Stimulated activated naive CD8-positive, alpha-beta T cell treated with anti-CD3 and anti-CD28 coated beads, Interleukin-15, amount 100 ng/mL, for 72 hours (primary cell): ENCODE data around the gene RASL12.
"Not testable (repeated sequence)": the region's sequence is repeated elsewhere in the genome, so short reads cannot be mapped to it uniquely, and the experiment has no call there.

Experiments
- ATAC-seq: fragments of 150-1000 bp; cut with Tn5 transposase; 2 replicates; pipeline ENCODE4 v1.10.0; 2021; ENCODE audit warnings: mild to moderate bottlenecking, moderate library complexity
- DNase-seq, 2 donors: peaks; one replicate each; pipeline ENCODE4 v3.0.0; 2021 to 2022
- H3K27ac Mint-ChIP-seq, 2 donors: one replicate each; pipeline ENCODE4 v1.8.0; 2022; ENCODE audit warnings: mild to moderate bottlenecking in 2 of 2, mixed read lengths in 2 of 2, moderate library complexity in 2 of 2
- H3K27me3 Mint-ChIP-seq: one replicate; pipeline ENCODE4 v1.8.0; 2022; ENCODE audit warnings: mixed read lengths
- H3K4me1 Mint-ChIP-seq: one replicate; pipeline ENCODE4 v1.8.0; 2022; ENCODE audit warnings: mild to moderate bottlenecking, mixed read lengths
- H3K4me3 Mint-ChIP-seq, 2 donors: one replicate each; pipeline ENCODE4 v1.8.0; 2022; ENCODE audit warnings: mild to moderate bottlenecking in 2 of 2, mixed read lengths in 2 of 2, moderate library complexity in 1 of 2
- H3K9me3 Mint-ChIP-seq, 2 donors: one replicate each; pipeline ENCODE4 v1.8.0; 2022; ENCODE audit warnings: mixed read lengths in 2 of 2

RASL12 gene

GRCh38 chr15:65095747-65096104, 27.9 kb upstream of the RASL12 start:
- DNase-seq, result no peak
- no peak for ATAC-seq
- Mint-ChIP-seq H3K27ac (no peak overlapping the region), H3K4me3 (no peak overlapping the region), H3K4me1 (no peaks in the 10 kb centered on the region), H3K9me3 (no peaks in the 10 kb centered on the region), H3K27me3 (no peaks in the 10 kb centered on the region)

- DNase-seq (no peak), ATAC-seq (no peak)
- no peaks in the 10 kb centered on the region for H3K4me1 Mint-ChIP-seq
- H3K27ac Mint-ChIP-seq, result peak overlapping the region in 1 of 2 donors; percentile 78
- no peaks in the 10 kb centered on the region for H3K9me3 Mint-ChIP-seq
- H3K4me3 Mint-ChIP-seq, result no peak overlapping the region
- no peaks in the 10 kb centered on the region for H3K27me3 Mint-ChIP-seq
These were observed 27.4 kb upstream of the RASL12 start for GRCh38 chr15:65095011-65095746.

- H3K9me3 Mint-ChIP-seq, result no peaks in the 10 kb centered on the region
- no peaks in the 10 kb centered on the region for H3K4me1 Mint-ChIP-seq
- DNase-seq (no peak), ATAC-seq (no peak)
- H3K27me3 Mint-ChIP-seq, result no peaks in the 10 kb centered on the region
- H3K27ac Mint-ChIP-seq, result peak overlapping the region; percentile 60 to 84
- no peak overlapping the region for H3K4me3 Mint-ChIP-seq
These were observed 26.7 kb upstream of the RASL12 start for GRCh38 chr15:65094294-65094995.

- not testable (repeated sequence) for H3K27me3 Mint-ChIP-seq, DNase-seq, H3K4me3 Mint-ChIP-seq, H3K4me1 Mint-ChIP-seq, ATAC-seq, H3K9me3 Mint-ChIP-seq
- peak overlapping the region in 1 of 2 donors; percentile 40 for H3K27ac Mint-ChIP-seq
These were observed 26.0 kb upstream of the RASL12 start for GRCh38 chr15:65093793-65094170.

- Mint-ChIP-seq H3K4me3 (no peak overlapping the region), H3K4me1 (no peaks in the 10 kb centered on the region), H3K9me3 (no peaks in the 10 kb centered on the region), H3K27me3 (no peaks in the 10 kb centered on the region), H3K27ac (peak overlapping the region in 1 of 2 donors; percentile 40)
- DNase-seq, result no peak
- ATAC-seq, result no peak
These were observed 25.4 kb upstream of the RASL12 start for GRCh38 chr15:65092911-65093792.

- DNase-seq (no peak), ATAC-seq (no peak)
- H3K27ac Mint-ChIP-seq, result peak overlapping the region in 1 of 2 donors; percentile 48
- H3K9me3 Mint-ChIP-seq, result no peaks in the 10 kb centered on the region
- no peak overlapping the region for H3K4me3 Mint-ChIP-seq
- H3K27me3 Mint-ChIP-seq, result no peaks in the 10 kb centered on the region
- H3K4me1 Mint-ChIP-seq, result no peaks in the 10 kb centered on the region
These were observed 24.4 kb upstream of the RASL12 start for GRCh38 chr15:65091946-65092770.

- Mint-ChIP-seq H3K27me3 (peaks cover 3% of the 10 kb centered on the region), H3K4me1 (no peaks in the 10 kb centered on the region), H3K9me3 (no peaks in the 10 kb centered on the region), H3K4me3 (no peak overlapping the region), H3K27ac (peak overlapping the region in 1 of 2 donors; percentile 48)
- ATAC-seq (no peak), DNase-seq (no peak)
These were observed 21.5 kb upstream of the RASL12 start for GRCh38 chr15:65089206-65089824.

GRCh38 chr15:65088643-65089021, 20.8 kb upstream of the RASL12 start:
- H3K4me1 Mint-ChIP-seq, result no peaks in the 10 kb centered on the region
- H3K4me3 Mint-ChIP-seq, result no peak overlapping the region
- peaks cover 10% of the 10 kb centered on the region for H3K27me3 Mint-ChIP-seq
- no peak overlapping the region for H3K27ac Mint-ChIP-seq
- no peaks in the 10 kb centered on the region for H3K9me3 Mint-ChIP-seq
- no peak for ATAC-seq
- no peak for DNase-seq

- DNase-seq (no peak), ATAC-seq (no peak)
- Mint-ChIP-seq H3K4me3 (no peak overlapping the region), H3K27ac (peak overlapping the region in 1 of 2 donors; percentile 89), H3K4me1 (peaks cover under 1% of the 10 kb centered on the region), H3K27me3 (peaks cover 15% of the 10 kb centered on the region), H3K9me3 (no peaks in the 10 kb centered on the region)
These were observed 20.3 kb upstream of the RASL12 start for GRCh38 chr15:65087873-65088642.

GRCh38 chr15:65087411-65087810, 19.6 kb upstream of the RASL12 start:
- Mint-ChIP-seq H3K9me3 (no peaks in the 10 kb centered on the region), H3K4me3 (no peak overlapping the region), H3K27me3 (peaks cover 22% of the 10 kb centered on the region), H3K27ac (no peak overlapping the region), H3K4me1 (peaks cover 7% of the 10 kb centered on the region)
- no peak for DNase-seq
- no peak for ATAC-seq

GRCh38 chr15:65086680-65087111, 18.9 kb upstream of the RASL12 start:
- H3K4me3 Mint-ChIP-seq, result no peak overlapping the region
- peak; percentile 4 for ATAC-seq
- no peak overlapping the region for H3K27ac Mint-ChIP-seq
- peaks cover 29% of the 10 kb centered on the region for H3K27me3 Mint-ChIP-seq
- no peaks in the 10 kb centered on the region for H3K9me3 Mint-ChIP-seq
- DNase-seq, result no peak
- peaks cover 14% of the 10 kb centered on the region for H3K4me1 Mint-ChIP-seq

GRCh38 chr15:65085990-65086679, 18.3 kb upstream of the RASL12 start:
- H3K27me3 Mint-ChIP-seq, result peaks cover 35% of the 10 kb centered on the region
- H3K4me1 Mint-ChIP-seq, result peaks cover 18% of the 10 kb centered on the region
- peak; percentile 48 for ATAC-seq
- H3K27ac Mint-ChIP-seq, result no peak overlapping the region
- no peak for DNase-seq
- H3K9me3 Mint-ChIP-seq, result no peaks in the 10 kb centered on the region
- no peak overlapping the region for H3K4me3 Mint-ChIP-seq

- no peak overlapping the region for H3K27ac Mint-ChIP-seq
- no peak for DNase-seq
- no peaks in the 10 kb centered on the region for H3K9me3 Mint-ChIP-seq
- H3K4me3 Mint-ChIP-seq, result no peak overlapping the region
- H3K27me3 Mint-ChIP-seq, result peaks cover 38% of the 10 kb centered on the region
- no peak for ATAC-seq
- peaks cover 18% of the 10 kb centered on the region for H3K4me1 Mint-ChIP-seq
These were observed 17.5 kb upstream of the RASL12 start for GRCh38 chr15:65085207-65085753.
